ENCODE results near the gene NDOR1.

NDOR1 gene

GRCh38 chr9:137247135-137247915 lies 41.8 kb downstream of the NDOR1 start:
- no peak overlapping the region for H3K4me3 Mint-ChIP-seq
- H3K27me3 Mint-ChIP-seq (ENCODE audit: low read depth), result no peaks in the 10 kb centered on the region
- TF ChIP-seq CTCF (IDR thresholded peaks at IDR 0.05; ENCODE audit: unreplicated experiment in 3 of 3), result no peak
- H3K4me1 Mint-ChIP-seq, result peaks cover 17% of the 10 kb centered on the region
- H3K36me3 Mint-ChIP-seq (ENCODE audit: low read depth), result peaks cover 16% of the 10 kb centered on the region
- H3K9me3 Mint-ChIP-seq, result no peaks in the 10 kb centered on the region
- H3K27ac Mint-ChIP-seq, result peak overlapping the region in 1 of 3 experiments; percentile 66

- Mint-ChIP-seq H3K4me3 (no peak overlapping the region), H3K27me3 (ENCODE audit: low read depth) (no peaks in the 10 kb centered on the region), H3K27ac (peak overlapping the region in 1 of 3 experiments; percentile 66), H3K9me3 (no peaks in the 10 kb centered on the region), H3K4me1 (peaks cover 12% of the 10 kb centered on the region), H3K36me3 (ENCODE audit: low read depth) (peaks cover 10% of the 10 kb centered on the region)
- TF ChIP-seq CTCF (IDR thresholded peaks at IDR 0.05; ENCODE audit: unreplicated experiment in 3 of 3), result no peak
Measured at GRCh38 chr9:137247916-137248175, 42.3 kb downstream of the NDOR1 start.

GRCh38 chr9:137250329-137251193 lies 45.1 kb downstream of the NDOR1 start:
- Mint-ChIP-seq H3K27me3 (ENCODE audit: low read depth) (no peaks in the 10 kb centered on the region), H3K4me1 (peaks cover 5% of the 10 kb centered on the region), H3K4me3 (no peak overlapping the region), H3K36me3 (ENCODE audit: low read depth) (no peaks in the 10 kb centered on the region), H3K9me3 (no peaks in the 10 kb centered on the region), H3K27ac (peak overlapping the region in 1 of 3 experiments; percentile 31)
- TF ChIP-seq CTCF (IDR thresholded peaks at IDR 0.05; ENCODE audit: unreplicated experiment in 3 of 3), result no peak

GRCh38 chr9:137251194-137251461 lies 45.6 kb downstream of the NDOR1 start, which contains the start of gene STPG3:
Gene STPG3 (plus strand): TSS chr9:137251286. CDS start chr9:137251287, 1 bp downstream.
- Mint-ChIP-seq H3K4me3 (peak within 1 kb of the TSS in 2 of 3 experiments; percentile 55), H3K27ac (peak within 1 kb of the TSS in 2 of 3 experiments; percentile 31 to 35), H3K27me3 (ENCODE audit: low read depth) (no peaks in the 10 kb centered on the region), H3K9me3 (no peaks in the 10 kb centered on the region), H3K36me3 (ENCODE audit: low read depth) (no peaks in the 10 kb centered on the region), H3K4me1 (peaks cover 5% of the 10 kb centered on the region)
- no peak for TF ChIP-seq CTCF (IDR thresholded peaks at IDR 0.05; ENCODE audit: unreplicated experiment in 3 of 3)

- Mint-ChIP-seq H3K27ac (peak overlapping the region in 1 of 3 experiments; percentile 35), H3K4me1 (peaks cover 5% of the 10 kb centered on the region), H3K36me3 (ENCODE audit: low read depth) (no peaks in the 10 kb centered on the region), H3K4me3 (no peak overlapping the region), H3K9me3 (no peaks in the 10 kb centered on the region), H3K27me3 (ENCODE audit: low read depth) (no peaks in the 10 kb centered on the region)
- no peak for TF ChIP-seq CTCF (IDR thresholded peaks at IDR 0.05; ENCODE audit: unreplicated experiment in 3 of 3)
Measured at GRCh38 chr9:137251490-137252268, 46.2 kb downstream of the NDOR1 start.
